ENCODE results near the gene CHST9.

DNA sequence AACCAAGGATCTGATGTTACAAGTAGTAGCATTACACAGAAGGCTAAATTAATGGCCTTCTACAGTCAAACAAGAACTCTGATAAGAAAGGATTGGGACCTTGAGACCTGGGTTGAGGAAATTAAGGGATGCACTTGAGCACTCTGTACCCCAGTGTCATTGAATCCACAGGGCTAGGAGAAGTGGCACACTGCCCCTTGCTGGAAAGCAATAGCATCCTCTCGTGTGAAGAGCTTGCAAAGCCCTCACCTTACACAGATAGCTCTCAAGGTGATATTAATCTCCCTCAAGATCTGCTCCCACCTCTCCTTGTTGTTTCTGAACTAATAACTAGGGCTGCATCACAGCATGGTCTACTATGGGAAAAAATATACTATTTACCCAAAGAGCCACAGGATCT is 26.5 kb upstream of the CHST9 start:
- TF ChIP-seq, protein P1, sequence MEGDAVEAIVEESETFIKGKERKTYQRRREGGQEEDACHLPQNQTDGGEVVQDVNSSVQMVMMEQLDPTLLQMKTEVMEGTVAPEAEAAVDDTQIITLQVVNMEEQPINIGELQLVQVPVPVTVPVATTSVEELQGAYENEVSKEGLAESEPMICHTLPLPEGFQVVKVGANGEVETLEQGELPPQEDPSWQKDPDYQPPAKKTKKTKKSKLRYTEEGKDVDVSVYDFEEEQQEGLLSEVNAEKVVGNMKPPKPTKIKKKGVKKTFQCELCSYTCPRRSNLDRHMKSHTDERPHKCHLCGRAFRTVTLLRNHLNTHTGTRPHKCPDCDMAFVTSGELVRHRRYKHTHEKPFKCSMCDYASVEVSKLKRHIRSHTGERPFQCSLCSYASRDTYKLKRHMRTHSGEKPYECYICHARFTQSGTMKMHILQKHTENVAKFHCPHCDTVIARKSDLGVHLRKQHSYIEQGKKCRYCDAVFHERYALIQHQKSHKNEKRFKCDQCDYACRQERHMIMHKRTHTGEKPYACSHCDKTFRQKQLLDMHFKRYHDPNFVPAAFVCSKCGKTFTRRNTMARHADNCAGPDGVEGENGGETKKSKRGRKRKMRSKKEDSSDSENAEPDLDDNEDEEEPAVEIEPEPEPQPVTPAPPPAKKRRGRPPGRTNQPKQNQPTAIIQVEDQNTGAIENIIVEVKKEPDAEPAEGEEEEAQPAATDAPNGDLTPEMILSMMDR (IDR thresholded peaks at IDR 0.05), result no peak
- no peak for TF ChIP-seq ZFX (IDR thresholded peaks at IDR 0.05; ENCODE audit: borderline replicate concordance)

Measured in 22Rv1 (cell line).